DND-41 (cell line): Measurements from ENCODE around the gene CCS.
"Not testable (repeated sequence)": the region's sequence is repeated elsewhere in the genome, so short reads cannot be mapped to it uniquely, and the experiment has no call there.

Experiments used
- ATAC-seq: fragments of 200-7000 bp; cut with Tn5 transposase; 3 replicates; pipeline ENCODE4 v1.9.1; 2021; ENCODE audit warnings: low read depth; ENCODE audit not compliant: insufficient read depth
- DNase-seq: peaks from one replicate; pipeline ENCODE4 v3.0.0-alpha.2; 2020
- H2AFZ ChIP-seq: 2 replicates; pipeline ENCODE4 v1.6.0; 2012; ENCODE audit warnings: low read depth, low read length
- H3K27ac ChIP-seq: 2 replicates; pipeline ENCODE4 v1.5.1; 2012; ENCODE audit warnings: low read length, inconsistent platforms
- H3K27me3 ChIP-seq: fragments of 200-600 bp; sonication (generic); 2 replicates; pipeline ENCODE4 v1.6.0; 2012; ENCODE audit warnings: low read length, mild to moderate bottlenecking, inconsistent platforms; ENCODE audit not compliant: insufficient read depth, poor library complexity
- H3K36me3 ChIP-seq: 2 replicates; pipeline ENCODE4 v1.5.1; 2012; ENCODE audit warnings: low read length, inconsistent platforms; ENCODE audit not compliant: insufficient read depth
- H3K4me1 ChIP-seq: 2 replicates; pipeline ENCODE4 v1.5.1; 2012; ENCODE audit warnings: mild to moderate bottlenecking, low read length; ENCODE audit not compliant: insufficient read depth
- H3K4me2 ChIP-seq: 2 replicates; pipeline ENCODE4 v1.6.0; 2012; ENCODE audit warnings: mild to moderate bottlenecking, moderate library complexity, low read length, inconsistent platforms; ENCODE audit not compliant: insufficient read depth
- H3K4me3 ChIP-seq, 2 experiments: fragments of 200-600 bp in 1 of 2; shearing (Covaris generic) in 1 of 2; 2 replicates each; pipeline ENCODE4 v1.5.1; 2012 to 2016; ENCODE audit warnings: inconsistent platforms in 2 of 2, low read length in 2 of 2, mild to moderate bottlenecking in 2 of 2, low read depth in 1 of 2, moderate library complexity in 1 of 2
- H3K79me2 ChIP-seq: 2 replicates; pipeline ENCODE4 v1.6.0; 2012; ENCODE audit warnings: low read length, inconsistent platforms; ENCODE audit not compliant: insufficient read depth
- H3K9ac ChIP-seq: 2 replicates; pipeline ENCODE4 v1.6.0; 2012; ENCODE audit warnings: low read depth, mild to moderate bottlenecking, inconsistent platforms, low read length, moderate library complexity
- H3K9me3 ChIP-seq: 2 replicates; pipeline ENCODE4 v1.5.1; 2012; ENCODE audit warnings: low read length, moderate library complexity, mild to moderate bottlenecking, inconsistent platforms; ENCODE audit not compliant: insufficient read depth, severe bottlenecking
- H4K20me1 ChIP-seq: 2 replicates; pipeline ENCODE4 v1.6.0; 2012; ENCODE audit warnings: low read length; ENCODE audit not compliant: insufficient read depth
- EZH2 ChIP-seq: IDR thresholded peaks from 3 replicates; pipeline ENCODE4 v1.6.1; 2012; ENCODE audit warnings: borderline replicate concordance, low read depth, mild to moderate bottlenecking, moderate library complexity, low read length, inconsistent platforms; ENCODE audit not compliant: severe bottlenecking
- TF ChIP-seq, protein P1 (sequence below): IDR thresholded peaks from 2 replicates; pipeline ENCODE4 v1.5.1; 2012; ENCODE audit warnings: borderline replicate concordance, low read length, moderate library complexity, mild to moderate bottlenecking; ENCODE audit not compliant: poor library complexity, severe bottlenecking; ENCODE audit errors: extremely low read depth

CCS gene, protein sequence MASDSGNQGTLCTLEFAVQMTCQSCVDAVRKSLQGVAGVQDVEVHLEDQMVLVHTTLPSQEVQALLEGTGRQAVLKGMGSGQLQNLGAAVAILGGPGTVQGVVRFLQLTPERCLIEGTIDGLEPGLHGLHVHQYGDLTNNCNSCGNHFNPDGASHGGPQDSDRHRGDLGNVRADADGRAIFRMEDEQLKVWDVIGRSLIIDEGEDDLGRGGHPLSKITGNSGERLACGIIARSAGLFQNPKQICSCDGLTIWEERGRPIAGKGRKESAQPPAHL

DNA sequence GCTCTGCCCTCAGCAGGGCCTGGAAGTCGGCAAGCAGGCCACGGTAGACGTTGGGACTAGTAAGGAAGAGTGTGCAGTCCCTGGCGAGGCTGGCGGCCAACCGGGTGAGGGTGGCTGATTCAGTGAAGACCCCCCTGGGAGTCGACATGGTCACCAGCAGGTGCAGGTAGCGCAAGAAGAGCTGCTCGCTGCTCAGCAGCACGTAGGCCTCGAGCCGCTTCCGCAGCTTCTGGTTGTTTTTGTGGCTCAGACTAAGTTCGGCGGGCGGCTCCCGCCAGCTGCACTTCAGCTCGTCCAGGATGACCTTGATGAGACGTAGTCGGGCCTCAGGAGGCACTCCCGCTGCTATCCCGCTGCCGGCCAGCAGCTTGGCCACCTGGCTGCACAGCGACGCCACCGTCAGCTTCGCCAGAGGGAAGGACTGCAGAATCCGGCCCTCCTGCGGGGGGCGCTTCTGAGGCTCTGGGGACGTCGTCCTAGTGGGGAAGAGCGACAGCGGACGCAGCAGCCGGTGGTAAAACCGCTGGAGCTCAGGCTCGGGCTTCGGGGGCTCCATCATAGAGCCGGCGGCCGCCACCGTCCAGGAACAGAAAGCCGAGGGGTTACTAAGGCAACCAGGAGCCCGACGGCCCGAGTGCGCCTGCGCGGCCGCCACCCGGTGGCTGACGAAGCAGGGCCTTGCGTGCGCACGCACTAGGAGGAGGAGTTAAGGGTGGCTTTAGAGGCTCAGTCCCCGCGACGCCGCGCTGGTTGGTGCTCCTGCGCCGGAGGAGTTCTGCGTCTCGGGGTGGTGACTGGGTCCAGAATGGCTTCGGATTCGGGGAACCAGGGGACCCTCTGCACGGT is at the start of gene CCS, which contains the start of gene CCDC87:
CCS (plus strand) TSS at position 729 of the 846 bp plus-strand sequence; CDS start at position 806, 77 bp downstream.
CCDC87 (minus strand) TSS at position 607 of the 846 bp plus-strand sequence; CDS start at position 559, 48 bp downstream.
- Histone ChIP-seq H3K27me3 (no peaks in the 10 kb centered on the region), H3K9me3 (no peaks in the 10 kb centered on the region), H3K9ac (peak within 1 kb of the TSS; percentile 82), H2AFZ (peak within 1 kb of the TSS; percentile 93), H3K79me2 (peaks cover 12% of the 10 kb centered on the region), H3K27ac (peak within 1 kb of the TSS; percentile 81), H3K36me3 (no peaks in the 10 kb centered on the region; the same call in 1 of the 2 replicates), H3K4me2 (peak within 1 kb of the TSS; percentile 98), H4K20me1 (no peaks in the 10 kb centered on the region), H3K4me3 (peak within 1 kb of the TSS; percentile 80 to 96), H3K4me1 (peaks cover 26% of the 10 kb centered on the region)
- DNase-seq: peak; percentile 98
- ATAC-seq: peak; percentile 98
- TF ChIP-seq, protein P1, sequence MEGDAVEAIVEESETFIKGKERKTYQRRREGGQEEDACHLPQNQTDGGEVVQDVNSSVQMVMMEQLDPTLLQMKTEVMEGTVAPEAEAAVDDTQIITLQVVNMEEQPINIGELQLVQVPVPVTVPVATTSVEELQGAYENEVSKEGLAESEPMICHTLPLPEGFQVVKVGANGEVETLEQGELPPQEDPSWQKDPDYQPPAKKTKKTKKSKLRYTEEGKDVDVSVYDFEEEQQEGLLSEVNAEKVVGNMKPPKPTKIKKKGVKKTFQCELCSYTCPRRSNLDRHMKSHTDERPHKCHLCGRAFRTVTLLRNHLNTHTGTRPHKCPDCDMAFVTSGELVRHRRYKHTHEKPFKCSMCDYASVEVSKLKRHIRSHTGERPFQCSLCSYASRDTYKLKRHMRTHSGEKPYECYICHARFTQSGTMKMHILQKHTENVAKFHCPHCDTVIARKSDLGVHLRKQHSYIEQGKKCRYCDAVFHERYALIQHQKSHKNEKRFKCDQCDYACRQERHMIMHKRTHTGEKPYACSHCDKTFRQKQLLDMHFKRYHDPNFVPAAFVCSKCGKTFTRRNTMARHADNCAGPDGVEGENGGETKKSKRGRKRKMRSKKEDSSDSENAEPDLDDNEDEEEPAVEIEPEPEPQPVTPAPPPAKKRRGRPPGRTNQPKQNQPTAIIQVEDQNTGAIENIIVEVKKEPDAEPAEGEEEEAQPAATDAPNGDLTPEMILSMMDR: peak; percentile 67
- no peak for TF ChIP-seq EZH2

DNA sequence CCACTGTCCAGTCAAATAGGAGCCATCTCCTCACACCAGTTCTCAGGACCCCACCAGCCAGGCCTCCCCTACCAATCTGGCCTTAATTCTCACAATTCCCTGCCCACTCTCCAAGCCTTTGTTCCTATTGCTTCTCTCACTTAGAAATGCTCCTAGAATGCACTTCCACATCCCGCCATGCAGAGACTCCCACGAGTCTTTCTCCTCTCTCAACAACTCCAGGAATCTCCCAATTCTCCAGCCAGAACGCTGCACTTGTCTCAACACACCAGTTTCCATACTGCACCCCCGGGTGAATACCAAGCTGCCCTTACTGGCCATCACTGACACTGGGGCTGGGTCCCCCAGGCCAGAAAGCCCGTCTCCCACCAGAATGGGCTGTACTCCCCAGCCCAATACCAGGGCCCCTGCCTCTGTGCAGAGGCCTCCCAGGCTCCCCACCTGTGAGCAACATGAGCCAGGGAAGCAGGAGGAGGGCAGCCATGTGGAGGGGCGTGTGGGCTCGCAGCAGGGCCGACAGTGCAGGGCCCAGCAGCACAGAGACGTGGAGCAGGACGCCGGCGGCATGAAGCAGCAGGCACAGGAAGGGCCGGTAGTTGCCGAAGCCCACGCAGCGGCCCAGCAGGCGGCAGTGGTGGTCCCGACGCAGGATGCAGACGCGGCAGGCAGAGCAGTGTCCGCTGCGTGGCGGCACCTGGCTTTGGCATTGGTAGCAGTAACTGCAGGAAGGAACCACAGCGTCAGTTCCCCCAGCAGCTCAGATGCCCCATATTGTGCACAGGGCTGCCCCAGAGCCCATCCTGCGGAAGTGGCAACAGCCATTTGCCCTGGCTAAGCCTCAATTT is 49.5 kb upstream of the CCS start:
- H3K4me1 ChIP-seq: peaks cover 32% of the 10 kb centered on the region
- TF ChIP-seq EZH2: no peak
- TF ChIP-seq, protein P1: peak; percentile 69
- H3K4me3 ChIP-seq: peak overlapping the region in 1 of 2 experiments; percentile 90; a peak in 2 of 4 replicates
- peak overlapping the region; percentile 81 for H3K27ac ChIP-seq
- H3K27me3 ChIP-seq: no peaks in the 10 kb centered on the region
- DNase-seq (peak; percentile 82), ATAC-seq (peak; percentile 76)
- peak overlapping the region; percentile 91 for H3K9ac ChIP-seq
- no peaks in the 10 kb centered on the region for H4K20me1 ChIP-seq
- peak overlapping the region; percentile 77 for H3K4me2 ChIP-seq
- H3K36me3 ChIP-seq: peaks cover 36% of the 10 kb centered on the region
- H3K79me2 ChIP-seq: peaks cover 8% of the 10 kb centered on the region
- H3K9me3 ChIP-seq: no peaks in the 10 kb centered on the region
- H2AFZ ChIP-seq: peak overlapping the region; percentile 15; the same call in 1 of the 2 replicates

DNA sequence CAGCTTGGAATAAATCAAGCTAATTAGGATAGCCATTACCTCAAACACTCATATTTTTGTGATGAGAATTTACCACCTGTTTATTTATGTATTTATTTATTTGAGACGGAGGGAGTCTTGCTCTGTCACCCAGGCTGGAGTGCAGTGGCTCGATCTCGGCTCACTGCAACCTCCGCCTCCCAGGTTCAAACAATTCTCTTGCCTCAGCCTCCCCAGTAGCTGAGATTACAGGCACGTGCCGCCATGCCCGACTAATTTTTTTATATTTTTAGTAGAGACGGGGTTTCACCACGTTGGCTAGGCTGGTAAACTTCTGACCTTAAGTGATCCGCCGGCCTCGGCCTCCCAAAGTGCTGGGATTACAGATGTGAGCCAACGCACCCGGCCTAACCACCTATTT is 48.0 kb upstream of the CCS start:
- Histone ChIP-seq H3K27ac (peak overlapping the region; percentile 74), H3K4me3 (peak overlapping the region; percentile 83 to 90; a peak in 3 of 4 replicates), H3K4me1 (peaks cover 32% of the 10 kb centered on the region), H3K9ac (peak overlapping the region; percentile 91), H3K36me3 (peaks cover 22% of the 10 kb centered on the region), H3K4me2 (peak overlapping the region; percentile 77)
- H3K79me2 ChIP-seq, H3K27me3 ChIP-seq, DNase-seq, ATAC-seq, H4K20me1 ChIP-seq, H2AFZ ChIP-seq, H3K9me3 ChIP-seq: not testable (repeated sequence)
